ENCODE results near the gene DCANP1. TPM values are rescaled to one million over a fixed set of nuclear protein-coding genes. Genes with fewer than 3 reads are reported as not detected.

The DCANP1 gene
- total and polyA plus RNA-seq, 2 donors (not counting 3 experiments of a cell fraction or from before 2014, with no cell fraction given), result not detected

- no peaks in the 10 kb centered on the region for H3K79me2 ChIP-seq (ENCODE audit: control insufficient read depth, insufficient read depth, low read length)
- H3K4me1 ChIP-seq (ENCODE audit: control insufficient read depth, extremely low read depth, insufficient read depth, low read length), result no peaks in the 10 kb centered on the region
- H2AFZ ChIP-seq (ENCODE audit: low read depth, low read length), result no peak overlapping the region
- H3K27ac ChIP-seq (ENCODE audit: insufficient read depth, low read depth, low read length), result no peak overlapping the region
- no peaks in the 10 kb centered on the region for H3K36me3 ChIP-seq (ENCODE audit: control insufficient read depth in 2 of 2, extremely low read depth in 1 of 2, insufficient read depth in 2 of 2, low read length in 2 of 2)
- FAIRE-seq (no peak), DNase-seq (ENCODE audit: low read depth, low spot score) (no peak)
- H3K4me3 ChIP-seq (replicated peaks in 1 of 3; ENCODE audit: insufficient read depth in 1 of 3, low read depth in 1 of 3, low read length in 3 of 3), result no peak overlapping the region
- no peaks in the 10 kb centered on the region for H3K9me3 ChIP-seq (replicated peaks; ENCODE audit: control insufficient read depth, insufficient read depth, low read length)
- dilution Hi-C loops (cut with MboI; ENCODE audit: extremely low pct_ligation_motif_present, low sequenced_read_pairs), result no loop called here
- no peak overlapping the region for H3K9ac ChIP-seq (replicated peaks; ENCODE audit: extremely low read depth, insufficient read depth, low read length)
- peaks cover 11 to 14% of the 10 kb centered on the region in 2 experiments for H3K27me3 ChIP-seq (ENCODE audit: control insufficient read depth in 2 of 2, insufficient read depth in 2 of 2, low read length in 2 of 2)
- no peaks in the 10 kb centered on the region for H3K9me1 ChIP-seq (replicated peaks; ENCODE audit: control insufficient read depth, extremely low read depth, insufficient read depth, low read length)
- intact Hi-C loops (cut with micrococcal nuclease), result no loop called here
- ChIA-PET POLR2A (no interaction called here), CTCF (interaction anchor here (1.7 kb wide), 1 partner anchor 36 kb away, joined by 4 read pairs; no protein-coding TSS in a partner anchor)
- no peaks in the 10 kb centered on the region for H4K20me1 ChIP-seq (replicated peaks; ENCODE audit: control insufficient read depth, extremely low read depth, insufficient read depth, low read length)
- H3K4me2 ChIP-seq (ENCODE audit: insufficient read depth, low read length), result no peak overlapping the region
- BruUV-seq (replicated peaks), result no TSS peak
- TF ChIP-seq GATA2 (IDR thresholded peaks at IDR 0.05; ENCODE audit: insufficient read depth, insufficient read length, low read depth, low read length) (no peak), EZH2 (IDR thresholded peaks at IDR 0.05; ENCODE audit: borderline replicate concordance, low read depth, low read length, severe bottlenecking) (no peak), POLR2AphosphoS5 (IDR thresholded peaks at IDR 0.05; ENCODE audit: insufficient read depth, low read depth, low read length) (no peak), MAX (IDR thresholded peaks at IDR 0.05; ENCODE audit: insufficient read depth, insufficient read length) (no peak), CTCF (IDR thresholded peaks at IDR 0.05; ENCODE audit: extremely low read depth in 1 of 2, insufficient read depth in 1 of 2, low read depth in 1 of 2, low read length in 2 of 2) (no peak), MYC (IDR thresholded peaks at IDR 0.05; ENCODE audit: low read depth, low read length) (no peak), JUN (IDR thresholded peaks at IDR 0.05; ENCODE audit: borderline replicate concordance, insufficient read depth, insufficient read length, low read depth) (no peak), FOS (IDR thresholded peaks at IDR 0.05; ENCODE audit: borderline replicate concordance, insufficient read depth, low read length) (no peak)
These were observed 17.6 kb downstream of the DCANP1 start for GRCh38 chr5:135429301-135430134.

All from endothelial cell of umbilical vein (primary cell).